Spleen (tissue), 7 donors: Measurements from ENCODE around the gene RFLNA.

ENCODE experiments used
- CTCF ChIP-seq, 11 experiments: fragments of 200-600 bp in 7 of 11; fragments of 450-650 bp in 4 of 11; sonication (generic) in 4 of 11; IDR thresholded peaks in 8 of 11; conservative IDR thresholded peaks in 3 of 11; 1 replicate in 7 of 11; 2 replicates in 4 of 11; pipeline versions ENCODE4 v1.4.0 to v1.8.0; 2016 to 2021; ENCODE audit warnings: antibody characterized with exemption in 11 of 11, inconsistent platforms in 4 of 11, mild to moderate bottlenecking in 1 of 11
- POLR2AphosphoS5 ChIP-seq, 3 donors: sonication (generic); formaldehyde crosslinking; IDR thresholded peaks; one replicate each; pipeline ENCODE4 v1.5.1; 2017; ENCODE audit warnings: antibody characterized with exemption in 3 of 3
- donor health status: DM: no; HTN: no; CAD: no; lungs with moderate emphysema.
- donor health status: DM: no; HTN: no; CAD: no.
- donor health status: DM: no; HTN: no; CAD: no.

GRCh38 chr12:124302807-124303578 is 8.1 kb downstream of the RFLNA start:
- TF ChIP-seq CTCF (IDR thresholded peaks at IDR 0.05 in 8 of 11, conservative IDR thresholded peaks at IDR 0.05 in 3 of 11) (no peak), POLR2AphosphoS5 (IDR thresholded peaks at IDR 0.05) (no peak)
